HG03354 (cell line): ENCODE results near the gene TMCC2.

Experiments used
- ATAC-seq: cut with Tn5 transposase; IDR thresholded peaks from one replicate; pipeline ENCODE4 v1.9.1; 2021; ENCODE audit warnings: mild to moderate bottlenecking; ENCODE audit not compliant: unreplicated experiment, poor library complexity, severe bottlenecking

TMCC2 gene

GRCh38 chr1:205317311-205317917, 89.7 kb downstream of the TMCC2 start:
- ATAC-seq: no peak

- no peak for ATAC-seq
Observed at GRCh38 chr1:205318231-205318991, 90.7 kb downstream of the TMCC2 start.

GRCh38 chr1:205319081-205320018, 91.6 kb downstream of the TMCC2 start:
- ATAC-seq: no peak

GRCh38 chr1:205321162-205321958, 93.6 kb downstream of the TMCC2 start, which contains the start of gene NUAK2:
NUAK2 (minus strand) TSS chr1:205321745; CDS start chr1:205321628, 117 bp downstream.
- no peak for ATAC-seq

GRCh38 chr1:205321959-205322283, 94.2 kb downstream of the TMCC2 start:
- ATAC-seq: no peak
